WTC11 (cell line): Measurements from ENCODE around the gene SVIL. TPM values are rescaled to one million over a fixed set of nuclear protein-coding genes. Genes with fewer than 3 reads are reported as not detected.

ENCODE experiments used
- ATAC-seq: fragments of 200-7000 bp; cut with Tn5 transposase; 2 replicates; pipeline ENCODE4 v1.10.0; 2021; ENCODE audit warnings: mild to moderate bottlenecking, moderate library complexity
- CTCF ChIA-PET: fragments of 300-600 bp; sonication (Branson Sonifier 250); formaldehyde crosslinking; loops from one replicate; lab custom pipeline; 2021; ENCODE audit warnings: antibody characterized with exemption; lab: Charles Lee
- POLR2A ChIA-PET: fragments of 350-600 bp; sonication (Branson Sonifier 250); formaldehyde crosslinking; loops from one replicate; lab custom pipeline; 2021; ENCODE audit warnings: antibody characterized with exemption; lab: Charles Lee
- DNase-seq: peaks from one replicate; pipeline ENCODE4 v3.0.0; 2021; ENCODE audit warnings: low spot score
- H3K27ac Mint-ChIP-seq: 2 replicates; pipeline ENCODE4 v1.8.0; 2021; ENCODE audit warnings: mixed read lengths
- H3K27me3 Mint-ChIP-seq: 2 replicates; pipeline ENCODE4 v1.8.0; 2021; ENCODE audit warnings: low read depth, mild to moderate bottlenecking, moderate library complexity, mixed read lengths
- H3K36me3 Mint-ChIP-seq: 2 replicates; pipeline ENCODE4 v1.8.0; 2021; ENCODE audit warnings: mixed read lengths
- H3K4me1 Mint-ChIP-seq: 2 replicates; pipeline ENCODE4 v1.8.0; 2022; ENCODE audit warnings: mixed read lengths
- H3K4me3 Mint-ChIP-seq: 2 replicates; pipeline ENCODE4 v1.8.0; 2021; ENCODE audit warnings: mild to moderate bottlenecking, moderate library complexity, mixed read lengths
- H3K9me3 Mint-ChIP-seq: 2 replicates; pipeline ENCODE4 v1.8.0; 2021; ENCODE audit warnings: mixed read lengths
- ATF1 ChIP-seq: sonication (generic); formaldehyde crosslinking; IDR thresholded peaks from 2 replicates; pipeline ENCODE4 v1.8.1; 2023; ENCODE audit warnings: mild to moderate bottlenecking, moderate library complexity, missing genetic modification reagents
- CREB1 ChIP-seq: sonication (generic); formaldehyde crosslinking; IDR thresholded peaks from 2 replicates; pipeline ENCODE4 v1.8.0; 2023; ENCODE audit warnings: mild to moderate bottlenecking, missing genetic modification reagents
- FOXK1 ChIP-seq: sonication (generic); formaldehyde crosslinking; IDR thresholded peaks from 2 replicates; pipeline ENCODE4 v1.8.0; 2022; ENCODE audit warnings: mild to moderate bottlenecking, moderate library complexity, missing genetic modification reagents
- NR1H2 ChIP-seq: sonication (generic); formaldehyde crosslinking; IDR thresholded peaks from 2 replicates; pipeline ENCODE4 v1.9.0; 2021; ENCODE audit warnings: mild to moderate bottlenecking, moderate library complexity, missing genetic modification reagents
- PRRX2 ChIP-seq: fragments of 250-450 bp; sonication (Bioruptor Pico); IDR thresholded peaks from 2 replicates; pipeline ENCODE4 v1.8.0; 2021; ENCODE audit warnings: mild to moderate bottlenecking
- SMAD3 ChIP-seq: sonication (generic); formaldehyde crosslinking; IDR thresholded peaks from 2 replicates; pipeline ENCODE4 v1.8.0; 2022; ENCODE audit warnings: missing genetic modification reagents, mild to moderate bottlenecking, borderline replicate concordance
- TEAD1 ChIP-seq: sonication (generic); formaldehyde crosslinking; IDR thresholded peaks from 2 replicates; pipeline ENCODE4 v1.8.0; 2022; ENCODE audit warnings: mild to moderate bottlenecking, missing genetic modification reagents
- ZBTB21 ChIP-seq: sonication (generic); formaldehyde crosslinking; IDR thresholded peaks from 2 replicates; pipeline ENCODE4 v1.8.1; 2023; ENCODE audit warnings: mild to moderate bottlenecking, missing genetic modification reagents, borderline replicate concordance
- ZNF219 ChIP-seq: sonication (generic); formaldehyde crosslinking; IDR thresholded peaks from 2 replicates; pipeline ENCODE4 v1.8.0; 2023; ENCODE audit warnings: missing genetic modification reagents, mild to moderate bottlenecking, borderline replicate concordance
- ZNF232 ChIP-seq: sonication (generic); formaldehyde crosslinking; IDR thresholded peaks from 2 replicates; pipeline ENCODE4 v1.8.0; 2022; ENCODE audit warnings: mild to moderate bottlenecking, missing genetic modification reagents
- ZNF671 ChIP-seq: fragments of 250-450 bp; sonication (Bioruptor Pico); IDR thresholded peaks from 2 replicates; pipeline ENCODE4 v1.8.0; 2021; ENCODE audit warnings: mild to moderate bottlenecking
- microRNA-seq: library from miRNA; unstranded; fragments of <30 nt; microRNA quantifications from one replicate; pipeline ENCODE4 v1.2.0, GENCODE V29; 2022; ENCODE audit warnings: borderline number of aligned reads
- total RNA-seq: library from RNA; stranded (reverse); gene quantifications from 3 replicates; pipeline ENCODE4 v1.2.3, GENCODE V29; 2021
- TF ChIP-seq, protein P1 (sequence below): sonication (generic); formaldehyde crosslinking; IDR thresholded peaks from 2 replicates; pipeline ENCODE4 v1.8.1; 2022; ENCODE audit warnings: missing genetic modification reagents, borderline replicate concordance
- TF ChIP-seq, protein P2 (sequence below): sonication (generic); formaldehyde crosslinking; IDR thresholded peaks from 2 replicates; pipeline ENCODE4 v1.8.1; 2023; ENCODE audit warnings: mild to moderate bottlenecking, missing genetic modification reagents, moderate library complexity
- TF ChIP-seq, protein P3 (sequence below): fragments of 250-450 bp; sonication (Bioruptor Pico); IDR thresholded peaks from 2 replicates; pipeline ENCODE4 v1.9.0; 2021; ENCODE audit warnings: moderate library complexity, mild to moderate bottlenecking, inconsistent platforms, borderline replicate concordance
- TF ChIP-seq, protein P4 (sequence below): fragments of 250-450 bp; sonication (Bioruptor Pico); IDR thresholded peaks from 2 replicates; pipeline ENCODE4 v2.1.2; 2022; ENCODE audit warnings: mild to moderate bottlenecking, moderate library complexity
- TF ChIP-seq, protein P5 (sequence below): sonication (generic); formaldehyde crosslinking; IDR thresholded peaks from 2 replicates; pipeline ENCODE4 v1.8.1; 2022; ENCODE audit warnings: low read depth, mild to moderate bottlenecking, moderate library complexity, missing genetic modification reagents, borderline replicate concordance
- TF ChIP-seq, protein P6 (sequence below): fragments of 250-450 bp; sonication (Bioruptor Pico); conservative IDR thresholded peaks from 2 replicates; pipeline ENCODE4 v1.9.0; 2021; ENCODE audit warnings: mild to moderate bottlenecking
- TF ChIP-seq, protein P7 (sequence below): sonication (generic); formaldehyde crosslinking; IDR thresholded peaks from 2 replicates; pipeline ENCODE4 v1.8.0; 2022; ENCODE audit warnings: mild to moderate bottlenecking, missing genetic modification reagents

Gene SVIL
- total RNA-seq, 1 experiment from 2014 or later, result 27.1 TPM

DNA sequence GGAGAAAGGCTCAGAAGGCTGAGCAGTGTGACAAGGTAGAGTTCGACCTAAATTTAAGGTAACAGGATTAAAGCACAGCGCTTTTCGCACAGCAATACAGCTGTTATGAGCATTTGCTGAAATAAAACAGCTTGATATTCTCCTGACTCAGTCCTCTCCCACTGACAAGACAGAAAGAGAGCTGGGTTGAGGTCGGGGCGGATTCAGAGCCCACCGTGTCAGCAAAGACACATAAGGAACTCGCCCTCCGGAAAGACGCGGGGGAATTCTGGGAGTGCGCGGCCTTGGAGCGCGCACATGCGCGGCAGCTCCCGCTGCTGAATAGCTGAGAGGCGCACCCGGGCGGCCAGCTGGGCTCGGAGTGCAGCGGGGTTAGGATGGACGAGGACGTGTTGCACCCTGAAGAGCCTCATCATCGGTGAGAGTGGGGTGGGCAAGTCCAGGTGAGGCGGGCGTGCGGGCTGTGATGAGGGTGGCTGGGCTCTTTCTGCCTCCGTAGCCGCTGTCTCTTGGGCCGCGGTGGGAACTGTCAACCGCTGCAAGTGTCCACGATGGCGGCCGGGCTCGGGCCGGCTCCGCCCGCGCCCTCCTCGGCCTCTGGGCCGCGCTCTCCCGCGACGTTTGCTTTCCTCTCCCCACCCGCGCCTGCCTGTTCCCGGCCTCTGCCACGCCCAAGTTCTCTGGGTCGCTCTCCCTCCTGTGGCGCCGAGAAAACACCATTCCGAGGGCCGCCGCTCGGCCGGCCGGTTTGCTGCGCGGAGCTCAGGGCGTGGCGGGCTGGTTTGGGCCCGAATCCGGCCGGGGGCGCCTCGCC lies 225.3 kb downstream of the SVIL start (continued):
- TF ChIP-seq, protein P1, sequence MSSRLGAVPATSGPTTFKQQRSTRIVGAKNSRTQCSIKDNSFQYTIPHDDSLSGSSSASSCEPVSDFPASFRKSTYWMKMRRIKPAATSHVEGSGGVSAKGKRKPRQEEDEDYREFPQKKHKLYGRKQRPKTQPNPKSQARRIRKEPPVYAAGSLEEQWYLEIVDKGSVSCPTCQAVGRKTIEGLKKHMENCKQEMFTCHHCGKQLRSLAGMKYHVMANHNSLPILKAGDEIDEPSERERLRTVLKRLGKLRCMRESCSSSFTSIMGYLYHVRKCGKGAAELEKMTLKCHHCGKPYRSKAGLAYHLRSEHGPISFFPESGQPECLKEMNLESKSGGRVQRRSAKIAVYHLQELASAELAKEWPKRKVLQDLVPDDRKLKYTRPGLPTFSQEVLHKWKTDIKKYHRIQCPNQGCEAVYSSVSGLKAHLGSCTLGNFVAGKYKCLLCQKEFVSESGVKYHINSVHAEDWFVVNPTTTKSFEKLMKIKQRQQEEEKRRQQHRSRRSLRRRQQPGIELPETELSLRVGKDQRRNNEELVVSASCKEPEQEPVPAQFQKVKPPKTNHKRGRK (CRISPR knock-in tag), result no peak

DNA sequence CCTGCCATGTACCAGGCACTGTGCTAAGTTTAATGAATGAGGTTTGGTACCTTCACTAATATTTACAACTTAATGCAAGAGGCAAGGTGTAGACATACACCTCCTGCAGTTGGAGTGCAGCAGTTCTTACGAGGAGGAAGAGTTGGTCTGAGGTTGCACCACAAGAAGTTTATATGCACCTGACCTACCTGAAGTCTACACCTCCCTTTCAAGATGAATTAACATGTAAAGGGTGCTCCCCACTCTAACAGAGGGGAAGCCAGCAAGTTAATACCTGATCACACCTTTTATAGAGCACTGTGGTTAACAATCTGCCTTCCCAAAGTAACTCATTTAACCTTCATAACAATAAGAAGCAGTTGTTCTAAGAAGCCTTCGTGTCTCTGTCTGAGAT lies 225.9 kb downstream of the SVIL start:
- TF ChIP-seq, protein P2, sequence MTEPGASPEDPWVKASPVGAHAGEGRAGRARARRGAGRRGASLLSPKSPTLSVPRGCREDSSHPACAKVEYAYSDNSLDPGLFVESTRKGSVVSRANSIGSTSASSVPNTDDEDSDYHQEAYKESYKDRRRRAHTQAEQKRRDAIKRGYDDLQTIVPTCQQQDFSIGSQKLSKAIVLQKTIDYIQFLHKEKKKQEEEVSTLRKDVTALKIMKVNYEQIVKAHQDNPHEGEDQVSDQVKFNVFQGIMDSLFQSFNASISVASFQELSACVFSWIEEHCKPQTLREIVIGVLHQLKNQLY (CRISPR knock-in tag), result no peak
- TF ChIP-seq, protein P3, sequence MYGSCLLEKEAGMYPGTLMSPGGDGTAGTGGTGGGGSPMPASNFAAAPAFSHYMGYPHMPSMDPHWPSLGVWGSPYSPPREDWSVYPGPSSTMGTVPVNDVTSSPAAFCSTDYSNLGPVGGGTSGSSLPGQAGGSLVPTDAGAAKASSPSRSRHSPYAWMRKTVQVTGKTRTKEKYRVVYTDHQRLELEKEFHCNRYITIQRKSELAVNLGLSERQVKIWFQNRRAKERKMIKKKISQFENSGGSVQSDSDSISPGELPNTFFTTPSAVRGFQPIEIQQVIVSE, result no peak
- TF ChIP-seq ZBTB21 (no peak), NR1H2 (CRISPR knock-in tag) (no peak), ZNF232 (CRISPR knock-in tag) (no peak), SMAD3 (CRISPR knock-in tag) (no peak), ZNF671 (no peak), ZNF219 (CRISPR knock-in tag) (no peak), FOXK1 (CRISPR knock-in tag) (no peak), ATF1 (CRISPR knock-in tag) (no peak), CREB1 (CRISPR knock-in tag) (no peak), TEAD1 (CRISPR knock-in tag) (no peak), PRRX2 (CRISPR knock-in tag) (no peak)
- TF ChIP-seq, protein P4, sequence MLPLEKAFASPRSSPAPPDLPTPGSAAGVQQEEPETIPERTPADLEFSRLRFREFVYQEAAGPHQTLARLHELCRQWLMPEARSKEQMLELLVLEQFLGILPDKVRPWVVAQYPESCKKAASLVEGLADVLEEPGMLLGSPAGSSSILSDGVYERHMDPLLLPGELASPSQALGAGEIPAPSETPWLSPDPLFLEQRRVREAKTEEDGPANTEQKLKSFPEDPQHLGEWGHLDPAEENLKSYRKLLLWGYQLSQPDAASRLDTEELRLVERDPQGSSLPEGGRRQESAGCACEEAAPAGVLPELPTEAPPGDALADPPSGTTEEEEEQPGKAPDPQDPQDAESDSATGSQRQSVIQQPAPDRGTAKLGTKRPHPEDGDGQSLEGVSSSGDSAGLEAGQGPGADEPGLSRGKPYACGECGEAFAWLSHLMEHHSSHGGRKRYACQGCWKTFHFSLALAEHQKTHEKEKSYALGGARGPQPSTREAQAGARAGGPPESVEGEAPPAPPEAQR, result no peak
- TF ChIP-seq, protein P5, sequence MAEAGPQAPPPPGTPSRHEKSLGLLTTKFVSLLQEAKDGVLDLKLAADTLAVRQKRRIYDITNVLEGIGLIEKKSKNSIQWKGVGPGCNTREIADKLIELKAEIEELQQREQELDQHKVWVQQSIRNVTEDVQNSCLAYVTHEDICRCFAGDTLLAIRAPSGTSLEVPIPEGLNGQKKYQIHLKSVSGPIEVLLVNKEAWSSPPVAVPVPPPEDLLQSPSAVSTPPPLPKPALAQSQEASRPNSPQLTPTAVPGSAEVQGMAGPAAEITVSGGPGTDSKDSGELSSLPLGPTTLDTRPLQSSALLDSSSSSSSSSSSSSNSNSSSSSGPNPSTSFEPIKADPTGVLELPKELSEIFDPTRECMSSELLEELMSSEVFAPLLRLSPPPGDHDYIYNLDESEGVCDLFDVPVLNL (CRISPR knock-in tag), result no peak
- TF ChIP-seq, protein P6, sequence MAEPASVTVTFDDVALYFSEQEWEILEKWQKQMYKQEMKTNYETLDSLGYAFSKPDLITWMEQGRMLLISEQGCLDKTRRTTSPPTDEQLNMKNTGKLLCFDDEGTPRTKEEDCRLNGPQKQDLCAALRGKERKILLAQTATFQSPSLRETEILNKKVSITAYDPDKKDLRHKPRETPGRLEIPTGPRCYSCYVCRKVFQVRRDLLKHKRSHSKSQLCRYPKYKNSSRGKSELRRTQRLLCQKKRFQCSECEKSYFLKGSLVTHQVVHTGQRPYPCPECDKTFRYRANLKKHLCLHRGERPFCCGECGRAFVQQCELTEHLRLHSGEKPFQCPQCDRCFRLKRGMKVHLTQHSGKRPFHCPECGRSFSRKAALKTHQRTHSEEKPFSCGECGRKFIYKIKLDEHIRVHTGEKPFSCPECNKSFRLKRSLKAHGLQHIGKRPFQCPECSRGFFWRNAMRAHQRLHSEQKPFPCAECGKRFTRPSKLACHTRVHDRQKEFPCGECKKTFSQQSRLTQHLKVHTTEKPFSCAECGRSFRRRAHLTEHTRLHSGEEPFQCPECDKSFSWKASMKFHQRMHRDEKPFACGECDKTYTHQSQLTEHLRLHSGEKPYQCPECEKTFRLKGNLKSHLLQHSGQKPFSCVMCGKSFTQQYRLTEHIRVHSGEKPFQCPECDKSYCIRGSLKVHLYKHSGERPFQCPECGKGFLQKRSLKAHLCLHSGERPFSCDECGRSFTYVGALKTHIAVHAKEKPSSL (CRISPR knock-in tag), result no peak
- TF ChIP-seq, protein P7, sequence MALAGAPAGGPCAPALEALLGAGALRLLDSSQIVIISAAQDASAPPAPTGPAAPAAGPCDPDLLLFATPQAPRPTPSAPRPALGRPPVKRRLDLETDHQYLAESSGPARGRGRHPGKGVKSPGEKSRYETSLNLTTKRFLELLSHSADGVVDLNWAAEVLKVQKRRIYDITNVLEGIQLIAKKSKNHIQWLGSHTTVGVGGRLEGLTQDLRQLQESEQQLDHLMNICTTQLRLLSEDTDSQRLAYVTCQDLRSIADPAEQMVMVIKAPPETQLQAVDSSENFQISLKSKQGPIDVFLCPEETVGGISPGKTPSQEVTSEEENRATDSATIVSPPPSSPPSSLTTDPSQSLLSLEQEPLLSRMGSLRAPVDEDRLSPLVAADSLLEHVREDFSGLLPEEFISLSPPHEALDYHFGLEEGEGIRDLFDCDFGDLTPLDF (CRISPR knock-in tag), result no peak
- Mint-ChIP-seq H3K9me3 (peaks cover 64% of the 10 kb centered on the region), H3K4me3 (no peak overlapping the region), H3K36me3 (peaks cover 41% of the 10 kb centered on the region), H3K27ac (no peak overlapping the region), H3K4me1 (no peaks in the 10 kb centered on the region), H3K27me3 (peaks cover 15% of the 10 kb centered on the region)
- ATAC-seq, result no peak
- CTCF ChIA-PET, result no interaction called here
- POLR2A ChIA-PET, result no interaction called here
- no peak for DNase-seq

Small RNA genes lying within 50 kb of the gene (microRNA-seq; reads per million reads assigned to microRNA genes)
- not detected for gene MIR604
- gene MIR938, result not detected
